Effector memory CD4-positive, alpha-beta T cell (primary cell): ENCODE data around the gene EML4.

Experiments used
- DNase-seq, 3 donors: peaks; one replicate each; pipeline ENCODE4 v3.0.0-alpha.2; 2020
- H3K27ac ChIP-seq: 2 replicates; pipeline ENCODE4 v1.7.0; 2013; ENCODE audit warnings: mild to moderate bottlenecking, low read length, moderate library complexity; ENCODE audit not compliant: insufficient read depth, poor library complexity, severe bottlenecking
- H3K27me3 ChIP-seq: replicated peaks from 2 replicates; pipeline ENCODE4 v1.7.0; 2013; ENCODE audit warnings: mild to moderate bottlenecking, low read length; ENCODE audit not compliant: insufficient read depth, control insufficient read depth, poor library complexity, severe bottlenecking
- H3K36me3 ChIP-seq: 2 replicates; pipeline ENCODE4 v1.7.0; 2013; ENCODE audit warnings: mild to moderate bottlenecking, low read length, moderate library complexity; ENCODE audit not compliant: control insufficient read depth, insufficient read depth
- H3K4me1 ChIP-seq: 2 replicates; pipeline ENCODE4 v1.7.0; 2013; ENCODE audit warnings: low read length, mild to moderate bottlenecking; ENCODE audit not compliant: control insufficient read depth, insufficient read depth, poor library complexity, severe bottlenecking
- H3K4me3 ChIP-seq: 2 replicates; pipeline ENCODE4 v1.7.0; 2013; ENCODE audit warnings: low read length, low read depth, mild to moderate bottlenecking; ENCODE audit not compliant: insufficient read depth, poor library complexity, severe bottlenecking
- H3K9me3 ChIP-seq: 2 replicates; pipeline ENCODE4 v1.7.0; 2013; ENCODE audit warnings: mild to moderate bottlenecking, low read length, moderate library complexity; ENCODE audit not compliant: control insufficient read depth

Gene EML4

GRCh38 chr2:42309366-42309765 lies 140.2 kb downstream of the EML4 start:
- H3K9me3 ChIP-seq, result no peaks in the 10 kb centered on the region
- H3K27ac ChIP-seq, result no peak overlapping the region
- DNase-seq, result no peak
- H3K4me1 ChIP-seq, result peaks cover 6% of the 10 kb centered on the region
- no peaks in the 10 kb centered on the region for H3K27me3 ChIP-seq
- no peak overlapping the region for H3K4me3 ChIP-seq
- H3K36me3 ChIP-seq, result peaks cover 20% of the 10 kb centered on the region

DNA sequence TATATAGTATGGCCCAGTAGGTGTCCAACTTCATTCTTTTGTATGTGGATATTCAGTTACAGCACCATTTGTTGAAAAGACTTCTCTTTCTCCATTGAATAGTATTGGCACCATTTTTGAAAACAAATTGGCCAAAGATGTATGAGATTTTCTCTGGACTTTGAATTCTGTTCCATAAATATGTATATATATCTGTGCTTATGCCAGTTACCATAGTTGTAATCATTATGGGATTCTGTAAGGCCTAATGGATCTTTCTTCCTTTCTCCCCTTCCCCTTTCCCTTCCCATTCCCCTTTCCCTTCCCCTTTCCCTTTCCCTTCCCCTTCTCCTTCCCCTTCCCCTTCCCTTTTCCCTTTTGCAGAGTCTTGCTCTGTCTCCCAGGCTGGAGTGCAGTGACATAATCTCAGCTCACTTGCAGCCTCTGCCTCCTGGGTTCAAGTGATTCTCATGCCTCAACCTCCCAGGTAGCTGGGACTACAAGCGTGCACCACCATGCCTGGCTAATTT lies 140.9 kb downstream of the EML4 start:
- peaks cover 16% of the 10 kb centered on the region for H3K36me3 ChIP-seq
- H3K4me1 ChIP-seq, result peaks cover 6% of the 10 kb centered on the region
- no peak for DNase-seq
- H3K27me3 ChIP-seq, result no peaks in the 10 kb centered on the region
- no peaks in the 10 kb centered on the region for H3K9me3 ChIP-seq
- no peak overlapping the region for H3K4me3 ChIP-seq
- H3K27ac ChIP-seq, result no peak overlapping the region

- no peak overlapping the region for H3K27ac ChIP-seq
- DNase-seq, result no peak
- peaks cover 3% of the 10 kb centered on the region for H3K4me1 ChIP-seq
- H3K9me3 ChIP-seq, result no peaks in the 10 kb centered on the region
- no peaks in the 10 kb centered on the region for H3K27me3 ChIP-seq
- H3K4me3 ChIP-seq, result no peak overlapping the region
- peaks cover 21% of the 10 kb centered on the region for H3K36me3 ChIP-seq
These were observed 143.0 kb downstream of the EML4 start for GRCh38 chr2:42312106-42312505.

GRCh38 chr2:42314892-42315468 lies 145.8 kb downstream of the EML4 start:
- Histone ChIP-seq H3K36me3 (peaks cover 24% of the 10 kb centered on the region), H3K4me1 (peaks cover 11% of the 10 kb centered on the region), H3K27ac (no peak overlapping the region), H3K4me3 (no peak overlapping the region), H3K27me3 (no peaks in the 10 kb centered on the region), H3K9me3 (no peaks in the 10 kb centered on the region)
- DNase-seq, result no peak

GRCh38 chr2:42315844-42316470 lies 146.8 kb downstream of the EML4 start:
- no peak overlapping the region for H3K27ac ChIP-seq
- no peaks in the 10 kb centered on the region for H3K27me3 ChIP-seq
- DNase-seq, result no peak
- no peaks in the 10 kb centered on the region for H3K9me3 ChIP-seq
- H3K36me3 ChIP-seq, result peaks cover 18% of the 10 kb centered on the region
- no peak overlapping the region for H3K4me3 ChIP-seq
- H3K4me1 ChIP-seq, result peaks cover 11% of the 10 kb centered on the region

DNA sequence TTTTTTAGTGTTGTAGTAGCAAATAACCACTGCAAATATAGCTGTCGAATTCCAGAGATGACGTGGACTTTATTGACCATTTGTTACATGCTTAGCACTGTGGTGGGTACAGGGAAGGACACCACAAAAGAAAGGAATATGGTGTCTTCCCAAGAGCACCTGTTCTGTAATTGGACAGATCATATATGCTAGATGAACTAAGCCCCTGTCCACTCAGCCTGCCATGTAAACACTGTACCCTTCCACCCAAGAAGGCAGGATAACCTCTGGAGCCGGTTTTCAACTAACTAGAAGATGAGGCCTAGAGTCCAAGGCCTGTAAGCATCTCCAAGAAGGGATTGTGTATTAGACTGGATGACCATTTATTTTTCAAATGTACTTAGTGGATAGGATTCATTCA lies 147.8 kb downstream of the EML4 start:
- Histone ChIP-seq H3K27me3 (no peaks in the 10 kb centered on the region), H3K27ac (no peak overlapping the region)

GRCh38 chr2:42317486-42317885 lies 148.3 kb downstream of the EML4 start:
- DNase-seq, result no peak

More for the DNA sequence above, 147.8 kb downstream of the EML4 start:
- H3K4me1 ChIP-seq, result peaks cover 11% of the 10 kb centered on the region
- no peak for DNase-seq
- H3K4me3 ChIP-seq, result no peak overlapping the region
- no peaks in the 10 kb centered on the region for H3K9me3 ChIP-seq
- peaks cover 18% of the 10 kb centered on the region for H3K36me3 ChIP-seq

GRCh38 chr2:42317945-42318344 lies 148.8 kb downstream of the EML4 start:
- Histone ChIP-seq H3K9me3 (no peaks in the 10 kb centered on the region), H3K4me1 (peaks cover 11% of the 10 kb centered on the region), H3K27me3 (no peaks in the 10 kb centered on the region), H3K27ac (no peak overlapping the region), H3K36me3 (peaks cover 18% of the 10 kb centered on the region), H3K4me3 (no peak overlapping the region)
- DNase-seq, result no peak

More at GRCh38 chr2:42317486-42317885, 148.3 kb downstream of the EML4 start:
- H3K36me3 ChIP-seq, result peaks cover 18% of the 10 kb centered on the region
- H3K27me3 ChIP-seq, result no peaks in the 10 kb centered on the region
- H3K4me3 ChIP-seq, result no peak overlapping the region
- H3K9me3 ChIP-seq, result no peaks in the 10 kb centered on the region
- H3K27ac ChIP-seq, result no peak overlapping the region
- H3K4me1 ChIP-seq, result peaks cover 11% of the 10 kb centered on the region

DNA sequence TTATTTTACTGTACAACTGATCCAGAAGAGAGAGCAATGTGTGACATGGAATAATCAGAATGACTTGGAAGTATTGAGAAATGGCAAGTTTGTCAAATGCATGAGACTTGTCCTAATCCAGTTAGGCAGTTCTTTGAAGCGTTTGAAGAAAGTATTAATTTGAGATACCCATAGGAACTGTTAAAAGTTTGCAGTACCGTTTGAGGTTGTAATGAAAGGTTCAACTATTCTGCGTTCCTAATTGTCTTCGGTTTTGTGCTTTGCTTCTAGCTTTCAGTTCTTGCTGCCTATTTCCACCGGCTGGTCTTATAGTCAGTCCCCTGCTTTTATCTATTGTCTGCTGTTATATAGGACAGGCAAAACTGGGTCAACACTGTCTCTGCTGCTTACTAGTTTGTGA lies 150.1 kb downstream of the EML4 start:
- peaks cover 18% of the 10 kb centered on the region for H3K36me3 ChIP-seq

GRCh38 chr2:42321452-42322064 lies 152.4 kb downstream of the EML4 start:
- H3K4me1 ChIP-seq, result peaks cover 11% of the 10 kb centered on the region
- H3K27ac ChIP-seq, result no peak overlapping the region
- no peaks in the 10 kb centered on the region for H3K9me3 ChIP-seq
- no peak overlapping the region for H3K4me3 ChIP-seq
- H3K27me3 ChIP-seq, result no peaks in the 10 kb centered on the region
- DNase-seq, result no peak
- H3K36me3 ChIP-seq, result peaks cover 30% of the 10 kb centered on the region

More for the DNA sequence above, 150.1 kb downstream of the EML4 start:
- Histone ChIP-seq H3K27ac (no peak overlapping the region), H3K4me1 (peaks cover 11% of the 10 kb centered on the region), H3K27me3 (no peaks in the 10 kb centered on the region), H3K9me3 (no peaks in the 10 kb centered on the region), H3K4me3 (no peak overlapping the region)
- DNase-seq, result no peak
